ENCODE measurements around the gene KCNA1. TPM values are rescaled to one million over a fixed set of nuclear protein-coding genes. Genes with fewer than 3 reads are reported as not detected.

Gene KCNA1
- total and polyA plus RNA-seq, 2 donors (not counting 3 experiments of a cell fraction or from before 2014, with no cell fraction given): not detected

GRCh38 chr12:4862809-4863208 is 46.9 kb upstream of the KCNA1 start:
- H3K79me2 ChIP-seq (ENCODE audit: control insufficient read depth, insufficient read depth, low read length): no peaks in the 10 kb centered on the region
- no peak overlapping the region for H2AFZ ChIP-seq (ENCODE audit: low read depth, low read length)
- H3K9me1 ChIP-seq (replicated peaks; ENCODE audit: control insufficient read depth, extremely low read depth, insufficient read depth, low read length): no peaks in the 10 kb centered on the region
- no peak overlapping the region for H3K9ac ChIP-seq (replicated peaks; ENCODE audit: extremely low read depth, insufficient read depth, low read length)
- no peak for TF ChIP-seq POLR2A (IDR thresholded peaks at IDR 0.05; ENCODE audit: low read depth, low read length)
- peaks cover 0 to 3% of the 10 kb centered on the region in 2 experiments for H3K27me3 ChIP-seq (ENCODE audit: control insufficient read depth in 2 of 2, insufficient read depth in 2 of 2, low read length in 2 of 2)
- intact Hi-C loops (cut with micrococcal nuclease): no loop called here
- FAIRE-seq: no peak
- CTCF ChIA-PET: interaction anchor here (1.6 to 3.5 kb wide), 2 partner anchors 14 to 138 kb away, joined by 4 to 13 read pairs; no protein-coding TSS in a partner anchor
- H3K36me3 ChIP-seq (ENCODE audit: control insufficient read depth in 2 of 2, extremely low read depth in 1 of 2, insufficient read depth in 2 of 2, low read length in 2 of 2): no peaks in the 10 kb centered on the region
- H4K20me1 ChIP-seq (replicated peaks; ENCODE audit: control insufficient read depth, extremely low read depth, insufficient read depth, low read length): no peaks in the 10 kb centered on the region
- DNase-seq (ENCODE audit: low read depth, low spot score): no peak
- no peak overlapping the region for H3K27ac ChIP-seq (ENCODE audit: insufficient read depth, low read depth, low read length)
- H3K4me3 ChIP-seq (replicated peaks in 1 of 3; ENCODE audit: insufficient read depth in 1 of 3, low read depth in 1 of 3, low read length in 3 of 3): no peak overlapping the region
- POLR2A ChIA-PET: no interaction called here
- H3K9me3 ChIP-seq (replicated peaks; ENCODE audit: control insufficient read depth, insufficient read depth, low read length): no peaks in the 10 kb centered on the region
- no TSS peak for BruUV-seq (replicated peaks)
- dilution Hi-C loops (cut with MboI; ENCODE audit: extremely low pct_ligation_motif_present, low sequenced_read_pairs): no loop called here
- no peak overlapping the region for H3K4me2 ChIP-seq (ENCODE audit: insufficient read depth, low read length)
- H3K4me1 ChIP-seq (ENCODE audit: control insufficient read depth, extremely low read depth, insufficient read depth, low read length): no peaks in the 10 kb centered on the region

GRCh38 chr12:4864575-4864974 is 45.1 kb upstream of the KCNA1 start:
- Histone ChIP-seq H3K36me3 (ENCODE audit: control insufficient read depth in 2 of 2, extremely low read depth in 1 of 2, insufficient read depth in 2 of 2, low read length in 2 of 2) (no peaks in the 10 kb centered on the region), H3K4me3 (replicated peaks in 1 of 3; ENCODE audit: insufficient read depth in 1 of 3, low read depth in 1 of 3, low read length in 3 of 3) (no peak overlapping the region), H3K9me1 (replicated peaks; ENCODE audit: control insufficient read depth, extremely low read depth, insufficient read depth, low read length) (no peaks in the 10 kb centered on the region), H3K27ac (ENCODE audit: insufficient read depth, low read depth, low read length) (no peak overlapping the region), H3K27me3 (ENCODE audit: control insufficient read depth in 2 of 2, insufficient read depth in 2 of 2, low read length in 2 of 2) (no peaks in the 10 kb centered on the region), H4K20me1 (replicated peaks; ENCODE audit: control insufficient read depth, extremely low read depth, insufficient read depth, low read length) (no peaks in the 10 kb centered on the region), H3K79me2 (ENCODE audit: control insufficient read depth, insufficient read depth, low read length) (no peaks in the 10 kb centered on the region), H3K4me1 (ENCODE audit: control insufficient read depth, extremely low read depth, insufficient read depth, low read length) (no peaks in the 10 kb centered on the region), H3K9ac (replicated peaks; ENCODE audit: extremely low read depth, insufficient read depth, low read length) (no peak overlapping the region), H2AFZ (ENCODE audit: low read depth, low read length) (no peak overlapping the region), H3K9me3 (replicated peaks; ENCODE audit: control insufficient read depth, insufficient read depth, low read length) (no peaks in the 10 kb centered on the region), H3K4me2 (ENCODE audit: insufficient read depth, low read length) (no peak overlapping the region)
- dilution Hi-C loops (cut with MboI; ENCODE audit: extremely low pct_ligation_motif_present, low sequenced_read_pairs) (no loop called here), intact Hi-C loops (cut with micrococcal nuclease) (no loop called here)
- DNase-seq (ENCODE audit: low read depth, low spot score) (no peak), FAIRE-seq (no peak)
- ChIA-PET POLR2A (no interaction called here), CTCF (interaction anchor here (1.4 to 3.5 kb wide), 3 partner anchors 9 to 136 kb away, joined by 4 to 13 read pairs (median 6); no protein-coding TSS in a partner anchor)
- BruUV-seq (replicated peaks): no TSS peak
- no peak for TF ChIP-seq EZH2 (IDR thresholded peaks at IDR 0.05; ENCODE audit: borderline replicate concordance, low read depth, low read length, severe bottlenecking)
- TF ChIP-seq JUN (IDR thresholded peaks at IDR 0.05; ENCODE audit: borderline replicate concordance, insufficient read depth, insufficient read length, low read depth): no peak
- no peak for TF ChIP-seq POLR2A (IDR thresholded peaks at IDR 0.05; ENCODE audit: low read depth, low read length)
- no peak for TF ChIP-seq FOS (IDR thresholded peaks at IDR 0.05; ENCODE audit: borderline replicate concordance, insufficient read depth, low read length)
- no peak for TF ChIP-seq MYC (IDR thresholded peaks at IDR 0.05; ENCODE audit: low read depth, low read length)
- TF ChIP-seq, protein P1, sequence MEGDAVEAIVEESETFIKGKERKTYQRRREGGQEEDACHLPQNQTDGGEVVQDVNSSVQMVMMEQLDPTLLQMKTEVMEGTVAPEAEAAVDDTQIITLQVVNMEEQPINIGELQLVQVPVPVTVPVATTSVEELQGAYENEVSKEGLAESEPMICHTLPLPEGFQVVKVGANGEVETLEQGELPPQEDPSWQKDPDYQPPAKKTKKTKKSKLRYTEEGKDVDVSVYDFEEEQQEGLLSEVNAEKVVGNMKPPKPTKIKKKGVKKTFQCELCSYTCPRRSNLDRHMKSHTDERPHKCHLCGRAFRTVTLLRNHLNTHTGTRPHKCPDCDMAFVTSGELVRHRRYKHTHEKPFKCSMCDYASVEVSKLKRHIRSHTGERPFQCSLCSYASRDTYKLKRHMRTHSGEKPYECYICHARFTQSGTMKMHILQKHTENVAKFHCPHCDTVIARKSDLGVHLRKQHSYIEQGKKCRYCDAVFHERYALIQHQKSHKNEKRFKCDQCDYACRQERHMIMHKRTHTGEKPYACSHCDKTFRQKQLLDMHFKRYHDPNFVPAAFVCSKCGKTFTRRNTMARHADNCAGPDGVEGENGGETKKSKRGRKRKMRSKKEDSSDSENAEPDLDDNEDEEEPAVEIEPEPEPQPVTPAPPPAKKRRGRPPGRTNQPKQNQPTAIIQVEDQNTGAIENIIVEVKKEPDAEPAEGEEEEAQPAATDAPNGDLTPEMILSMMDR (IDR thresholded peaks at IDR 0.05; ENCODE audit: extremely low read depth in 1 of 2, insufficient read depth in 1 of 2, low read depth in 1 of 2, low read length in 2 of 2): no peak
